GM18858 (cell line): ENCODE results near the gene FAM83C.
"Not testable (repeated sequence)": the region's sequence is repeated elsewhere in the genome, so short reads cannot be mapped to it uniquely, and the experiment has no call there.

Experiments
- ATAC-seq: cut with Tn5 transposase; IDR thresholded peaks from one replicate; pipeline ENCODE4 v1.9.1; 2021; ENCODE audit not compliant: unreplicated experiment

Gene FAM83C

DNA sequence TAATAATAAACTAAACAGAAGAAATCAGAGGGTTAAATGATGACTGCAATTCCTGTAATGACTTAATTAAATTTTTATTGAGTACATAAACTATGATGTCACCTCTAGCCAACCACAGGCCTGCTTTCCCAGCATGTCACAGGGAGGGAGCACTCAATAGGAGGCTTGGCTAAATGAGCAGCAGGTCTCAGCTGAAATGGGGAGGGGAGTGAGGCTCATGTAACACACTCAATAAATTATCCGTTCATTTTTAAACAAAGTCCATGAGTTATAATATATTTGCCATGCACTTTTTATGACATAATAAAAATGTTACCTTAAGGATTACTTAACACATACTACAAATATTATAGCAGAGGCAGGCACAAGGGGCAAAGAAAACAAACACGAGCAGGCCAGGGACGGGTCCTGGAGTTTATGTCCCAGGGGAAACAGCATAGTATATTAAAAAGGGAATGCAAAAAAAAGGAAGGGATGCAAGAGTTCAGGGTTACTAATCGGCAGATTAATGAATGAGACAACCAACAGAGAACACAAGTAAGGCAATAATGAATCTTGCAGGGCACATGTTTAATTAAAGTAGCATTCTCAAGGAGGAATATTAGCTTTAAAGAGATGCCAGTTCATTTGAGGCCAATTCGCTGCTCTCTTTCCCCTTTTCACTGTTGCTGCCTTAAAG is 27.1 kb upstream of the FAM83C start:
- no peak for ATAC-seq

GRCh38 chr20:35318502-35319157 is 26.4 kb upstream of the FAM83C start:
- ATAC-seq: no peak

DNA sequence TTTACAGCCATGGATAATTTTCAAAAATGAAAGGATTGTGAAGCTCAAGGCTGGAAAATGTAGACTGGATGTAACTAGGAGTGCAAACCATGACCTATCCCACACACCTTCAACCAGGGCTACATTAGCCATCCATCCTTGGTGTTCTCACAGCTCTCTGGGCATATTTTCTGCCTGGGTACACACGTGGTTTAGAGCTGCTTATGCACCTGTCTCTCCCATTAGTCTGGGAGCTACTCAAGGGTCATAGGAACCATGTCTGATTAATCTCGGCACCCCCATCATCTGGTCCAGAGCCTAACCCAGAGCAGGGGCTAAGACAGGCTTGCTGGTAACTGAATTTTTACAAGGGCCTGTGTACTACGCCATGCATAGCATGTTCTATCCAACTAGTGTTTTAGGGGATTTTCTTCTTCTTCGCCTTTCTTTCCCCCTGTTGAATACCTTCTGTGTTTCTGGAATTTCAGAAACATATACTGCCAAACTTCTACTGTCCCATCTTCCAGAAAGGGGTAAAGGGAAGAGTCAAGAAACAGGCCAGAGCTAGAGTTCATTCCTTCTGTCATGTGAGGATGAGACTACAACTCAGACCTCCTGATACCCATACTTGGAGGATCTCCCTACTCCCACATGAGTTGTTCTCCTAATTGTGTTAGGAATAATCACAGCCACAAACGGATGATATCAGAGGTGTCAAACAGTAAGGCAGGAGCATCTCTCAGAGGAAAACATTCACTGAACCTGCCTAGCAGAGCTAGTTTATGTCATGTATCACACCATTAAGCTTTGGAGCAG is 25.4 kb upstream of the FAM83C start:
- no peak for ATAC-seq

DNA sequence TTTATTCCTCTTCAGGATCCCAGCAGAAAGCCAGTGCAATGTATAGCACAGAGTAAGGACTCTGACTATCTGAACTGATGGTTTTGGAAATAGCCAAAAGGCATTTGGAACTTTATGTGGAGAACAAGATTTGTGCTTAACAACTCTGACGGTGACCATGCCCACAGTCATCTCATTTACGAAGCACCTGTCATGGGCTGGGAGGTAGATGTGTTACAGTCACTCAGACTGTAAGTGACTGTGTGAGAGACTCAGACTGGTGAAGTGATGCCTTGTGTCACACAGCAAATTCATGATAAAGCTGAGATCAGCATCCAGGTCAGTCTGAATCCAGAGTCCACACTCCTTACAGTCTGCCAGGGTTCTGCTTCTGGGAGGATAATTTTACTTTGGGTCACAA is 23.9 kb upstream of the FAM83C start:
- no peak for ATAC-seq

DNA sequence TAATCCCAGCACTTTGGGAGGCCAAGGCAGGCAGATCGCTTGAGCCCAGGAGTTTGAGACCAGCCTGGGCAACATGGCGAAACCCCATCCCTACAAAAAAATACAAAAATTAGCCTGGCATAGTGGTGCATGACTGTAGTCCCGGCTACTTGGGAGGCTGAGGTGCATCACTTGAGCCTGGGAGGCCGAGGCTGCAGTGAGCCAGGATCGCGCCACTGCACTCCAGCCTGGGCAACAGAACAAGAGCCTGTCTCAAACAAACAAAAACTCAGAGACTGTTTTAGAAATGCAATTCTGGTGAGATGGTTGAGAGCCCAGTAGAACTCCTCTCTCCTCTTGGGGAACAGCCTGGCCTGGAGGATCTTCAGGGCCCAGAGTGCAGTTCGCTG is 23.4 kb upstream of the FAM83C start:
- ATAC-seq: not testable (repeated sequence)

- no peak for ATAC-seq
These were observed 22.8 kb upstream of the FAM83C start for GRCh38 chr20:35314816-35315631.

DNA sequence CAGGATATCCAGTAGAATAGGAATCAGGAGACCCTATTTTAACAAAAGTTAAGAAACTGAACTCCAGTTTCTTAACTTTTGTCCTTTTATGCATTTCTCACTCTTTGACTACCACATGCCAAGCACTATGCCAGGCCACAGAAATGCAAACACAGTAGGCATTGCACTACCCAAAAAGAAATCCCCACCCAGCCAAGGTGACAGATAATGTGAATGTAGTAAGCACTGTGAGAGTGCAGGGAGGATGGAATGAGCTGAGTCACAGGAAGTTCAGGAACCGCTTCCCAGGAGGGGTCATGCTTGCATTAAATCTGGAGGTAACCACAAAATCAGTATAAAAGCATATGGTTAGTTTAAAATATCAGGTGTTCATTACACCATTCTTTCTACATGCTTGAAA is 20.1 kb upstream of the FAM83C start:
- ATAC-seq: no peak

- ATAC-seq: no peak
These were observed 19.6 kb upstream of the FAM83C start for GRCh38 chr20:35311822-35312221.

DNA sequence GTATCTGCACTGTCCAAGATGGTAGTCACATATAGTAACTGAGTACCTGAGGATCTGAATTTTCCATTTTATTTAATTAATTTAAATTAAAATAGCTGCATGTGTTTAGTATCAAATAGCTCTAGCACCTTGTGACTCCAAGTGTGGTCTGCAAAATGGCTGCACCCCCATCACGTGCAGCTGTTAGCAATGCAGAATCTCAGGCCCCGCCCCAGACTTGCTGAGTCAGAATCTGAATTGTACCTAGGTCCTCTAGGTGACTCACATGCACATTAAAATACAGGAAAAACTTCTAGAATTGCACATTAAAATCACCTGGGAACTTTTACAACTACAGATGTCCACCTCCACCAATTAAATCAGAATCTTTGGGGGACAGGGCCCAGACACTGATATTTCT is 19.2 kb upstream of the FAM83C start:
- ATAC-seq: no peak

DNA sequence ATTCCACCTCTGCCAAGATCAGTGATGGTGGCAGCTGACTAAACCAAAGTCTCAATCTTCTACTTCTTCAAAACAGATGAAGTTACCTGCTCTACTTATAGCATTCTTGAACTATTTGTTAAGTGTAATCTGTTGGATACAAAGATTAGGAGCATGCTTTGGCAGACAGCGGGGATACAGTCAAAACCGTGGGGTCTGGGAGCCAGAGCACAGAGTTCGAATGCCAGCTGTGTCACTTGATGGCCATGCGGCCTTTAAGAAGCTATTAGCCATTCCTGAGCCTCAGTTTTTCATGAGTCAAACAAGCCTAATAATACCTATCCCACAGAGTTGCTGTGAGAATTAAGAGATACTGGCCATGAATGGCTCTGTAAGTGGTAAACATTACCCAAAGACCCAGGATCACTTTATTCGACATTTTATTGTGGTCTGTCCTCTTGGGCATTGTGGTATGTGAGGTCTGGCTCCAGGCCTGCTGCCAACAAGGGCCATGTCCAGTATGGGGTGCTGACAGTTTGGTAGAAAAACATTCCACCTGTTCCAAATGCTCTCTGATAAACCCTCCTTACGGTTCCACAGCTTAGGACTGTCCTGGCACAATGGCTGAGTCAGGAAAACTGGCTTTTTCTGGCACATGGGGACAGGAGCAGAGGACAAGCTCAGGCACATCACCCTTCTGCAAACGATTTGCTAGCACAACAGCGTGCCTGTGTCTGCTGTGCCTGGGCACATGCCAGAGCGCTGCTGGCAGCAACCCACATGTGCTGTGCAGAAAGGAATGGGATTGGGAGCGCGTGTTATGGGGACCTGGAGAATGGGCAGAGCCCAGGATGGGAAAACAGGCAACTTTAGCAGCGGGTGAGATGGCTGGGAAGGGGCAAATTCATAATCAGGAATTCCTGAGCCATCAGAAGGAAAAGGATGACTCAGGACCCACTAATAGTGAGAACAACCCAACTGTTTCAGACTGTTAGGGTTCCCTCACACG is 15.7 kb upstream of the FAM83C start:
- ATAC-seq: no peak

GRCh38 chr20:35306931-35307517 is 14.8 kb upstream of the FAM83C start:
- ATAC-seq: no peak

GRCh38 chr20:35305682-35306556 is 13.7 kb upstream of the FAM83C start:
- no peak for ATAC-seq

DNA sequence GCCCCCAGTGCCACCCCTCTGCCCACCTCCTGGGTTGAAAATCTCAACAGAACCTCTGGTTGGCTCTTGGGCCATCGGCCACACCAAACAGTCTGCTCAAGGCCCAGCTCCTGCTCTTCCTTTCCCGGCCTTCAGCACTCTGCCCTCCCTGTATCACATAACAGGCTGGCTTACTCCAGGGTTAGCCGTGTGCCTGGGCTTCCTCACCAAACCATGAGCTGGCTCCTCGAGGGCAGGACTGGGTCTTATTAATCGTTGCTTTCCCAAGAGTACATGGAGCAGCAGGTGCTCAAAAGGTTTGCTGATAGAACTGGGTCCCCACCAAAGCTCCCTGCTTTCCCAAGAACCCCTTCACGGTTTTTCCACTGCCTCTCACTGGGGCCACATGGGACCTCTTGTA is 12.7 kb upstream of the FAM83C start:
- no peak for ATAC-seq

GRCh38 chr20:35303735-35304491 is 11.7 kb upstream of the FAM83C start:
- no peak for ATAC-seq

- ATAC-seq: no peak
These were observed 11.1 kb upstream of the FAM83C start for GRCh38 chr20:35303382-35303734.

- ATAC-seq: no peak
These were observed 10.5 kb upstream of the FAM83C start for GRCh38 chr20:35302421-35303335.

- no peak for ATAC-seq
These were observed 9.2 kb upstream of the FAM83C start for GRCh38 chr20:35301426-35301825.
